Neutrophil (primary cell): Measurements from ENCODE around the gene CDK4.

Experiments
- H3K27ac ChIP-seq: fragments of 200-600 bp; sonication (generic); 2 replicates; pipeline ENCODE4 v1.5.1; 2016; ENCODE audit warnings: mild to moderate bottlenecking, moderate library complexity
- H3K27me3 ChIP-seq: fragments of 200-600 bp; sonication (generic); 2 replicates; pipeline ENCODE4 v1.6.0; 2016; ENCODE audit warnings: mild to moderate bottlenecking
- H3K36me3 ChIP-seq: fragments of 200-600 bp; sonication (generic); 2 replicates; pipeline ENCODE4 v1.5.1; 2017
- H3K4me1 ChIP-seq, 2 experiments: fragments of 200-600 bp in 1 of 2; sonication (generic) in 1 of 2; 1 replicate in 1 of 2; 2 replicates in 1 of 2; pipeline versions ENCODE4 v1.5.1 to v1.6.1; 2013 to 2016; ENCODE audit warnings: low read depth in 1 of 2, low read length in 1 of 2, mild to moderate bottlenecking in 1 of 2, moderate library complexity in 1 of 2; ENCODE audit not compliant: control insufficient read depth in 1 of 2, insufficient read depth in 1 of 2
- H3K4me3 ChIP-seq, 2 experiments: fragments of 200-600 bp in 1 of 2; sonication (generic) in 1 of 2; 1 replicate in 1 of 2; 2 replicates in 1 of 2; pipeline ENCODE4 v1.5.1; 2013 to 2016; ENCODE audit warnings: low read depth in 1 of 2, low read length in 1 of 2, mild to moderate bottlenecking in 1 of 2, moderate library complexity in 1 of 2
- H3K9me3 ChIP-seq: fragments of 200-600 bp; sonication (generic); 2 replicates; pipeline ENCODE4 v1.5.1; 2016
- CTCF ChIP-seq: fragments of 200-600 bp; sonication (generic); IDR thresholded peaks from 2 replicates; pipeline ENCODE4 v1.5.1; 2016; ENCODE audit warnings: antibody characterized with exemption

The CDK4 gene

GRCh38 chr12:57767305-57767698 lies 15.2 kb upstream of the CDK4 start:
- no peak overlapping the region for H3K4me3 ChIP-seq
- no peaks in the 10 kb centered on the region for H3K9me3 ChIP-seq
- peaks cover 35 to 39% of the 10 kb centered on the region in 2 experiments for H3K4me1 ChIP-seq
- H3K27ac ChIP-seq: no peak overlapping the region
- no peak for TF ChIP-seq CTCF
- no peaks in the 10 kb centered on the region for H3K36me3 ChIP-seq
- H3K27me3 ChIP-seq: peaks cover 65% of the 10 kb centered on the region

GRCh38 chr12:57766464-57767304 lies 14.6 kb upstream of the CDK4 start, which contains the start of gene CYP27B1:
TSS of gene CYP27B1 (minus strand) at chr12:57767078. CDS start at chr12:57767041, 37 bp downstream.
- Histone ChIP-seq H3K4me3 (peak within 1 kb of the TSS in 1 of 2 experiments; percentile 47), H3K27me3 (peaks cover 71% of the 10 kb centered on the region), H3K9me3 (no peaks in the 10 kb centered on the region), H3K36me3 (no peaks in the 10 kb centered on the region), H3K27ac (no peak within 1 kb of the TSS), H3K4me1 (peaks cover 32% of the 10 kb centered on the region in 2 experiments)
- no peak for TF ChIP-seq CTCF

GRCh38 chr12:57765698-57766463 lies 13.8 kb upstream of the CDK4 start:
- H3K27ac ChIP-seq: no peak overlapping the region
- H3K9me3 ChIP-seq: no peaks in the 10 kb centered on the region
- H3K4me1 ChIP-seq: peaks cover 27 to 28% of the 10 kb centered on the region in 2 experiments
- H3K36me3 ChIP-seq: no peaks in the 10 kb centered on the region
- peak overlapping the region; percentile 26 to 47 for H3K4me3 ChIP-seq
- peaks cover 73% of the 10 kb centered on the region for H3K27me3 ChIP-seq
- TF ChIP-seq CTCF: no peak

- no peak overlapping the region for H3K27ac ChIP-seq
- no peaks in the 10 kb centered on the region for H3K36me3 ChIP-seq
- H3K9me3 ChIP-seq: no peaks in the 10 kb centered on the region
- peaks cover 27 to 28% of the 10 kb centered on the region in 2 experiments for H3K4me1 ChIP-seq
- H3K27me3 ChIP-seq: peaks cover 73% of the 10 kb centered on the region
- H3K4me3 ChIP-seq: peak overlapping the region; percentile 26 to 47
- no peak for TF ChIP-seq CTCF
These were observed 13.0 kb upstream of the CDK4 start for GRCh38 chr12:57765003-57765697.

- Histone ChIP-seq H3K27me3 (peaks cover 73% of the 10 kb centered on the region), H3K27ac (no peak overlapping the region), H3K36me3 (no peaks in the 10 kb centered on the region), H3K4me1 (peaks cover 27 to 28% of the 10 kb centered on the region in 2 experiments), H3K9me3 (no peaks in the 10 kb centered on the region), H3K4me3 (peak overlapping the region; percentile 26 to 47)
- TF ChIP-seq CTCF: no peak
These were observed 12.5 kb upstream of the CDK4 start for GRCh38 chr12:57764662-57765002.
